ENCODE measurements around the gene CACUL1.

CACUL1 gene

GRCh38 chr10:118730756-118731456, 23.9 kb downstream of the CACUL1 start:
- no peak for DNase-seq

- no peak for DNase-seq
Observed at GRCh38 chr10:118729641-118730258, 25.0 kb downstream of the CACUL1 start.

- DNase-seq, result no peak
Observed at GRCh38 chr10:118729200-118729599, 25.6 kb downstream of the CACUL1 start.

GRCh38 chr10:118725886-118726500, 28.8 kb downstream of the CACUL1 start:
- DNase-seq, result no peak

GRCh38 chr10:118723466-118723865, 31.3 kb downstream of the CACUL1 start:
- DNase-seq, result no peak

- DNase-seq, result no peak
Observed at GRCh38 chr10:118721539-118721876, 33.3 kb downstream of the CACUL1 start.

GRCh38 chr10:118720685-118721538, 33.9 kb downstream of the CACUL1 start:
- DNase-seq, result peak; percentile 53

GRCh38 chr10:118714366-118714765, 40.4 kb downstream of the CACUL1 start:
- no peak for DNase-seq

GRCh38 chr10:118712930-118713634, 41.7 kb downstream of the CACUL1 start:
- DNase-seq, result no peak

- no peak for DNase-seq
Observed at GRCh38 chr10:118712080-118712479, 42.7 kb downstream of the CACUL1 start.

- DNase-seq, result no peak
Observed at GRCh38 chr10:118710487-118710886, 44.3 kb downstream of the CACUL1 start.

- DNase-seq, result no peak
Observed at GRCh38 chr10:118708571-118708970, 46.2 kb downstream of the CACUL1 start.

GRCh38 chr10:118704711-118705110, 50.1 kb downstream of the CACUL1 start:
- no peak for DNase-seq

GRCh38 chr10:118701529-118702323, 53.0 kb downstream of the CACUL1 start:
- DNase-seq, result no peak

GRCh38 chr10:118698421-118698820, 56.3 kb downstream of the CACUL1 start:
- DNase-seq, result peak; percentile 84

- DNase-seq, result no peak
Observed at GRCh38 chr10:118694848-118695247, 59.9 kb downstream of the CACUL1 start.

- DNase-seq, result no peak
Observed at GRCh38 chr10:118692872-118693271, 61.9 kb downstream of the CACUL1 start.

GRCh38 chr10:118689070-118689858, 65.5 kb downstream of the CACUL1 start:
- no peak for DNase-seq

GRCh38 chr10:118687472-118687871, 67.3 kb downstream of the CACUL1 start:
- DNase-seq, result no peak

GRCh38 chr10:118682533-118682932, 72.2 kb downstream of the CACUL1 start:
- DNase-seq, result no peak

- DNase-seq, result no peak
Observed at GRCh38 chr10:118680197-118680596, 74.6 kb downstream of the CACUL1 start.
